ENCODE data around the gene CASKIN1. TPM values are rescaled to one million over a fixed set of nuclear protein-coding genes. Genes with fewer than 3 reads are reported as not detected.

CASKIN1 gene
- total RNA-seq, 1 experiment from 2014 or later: 7.9 TPM

- no peak overlapping the region for H3T11ph ChIP-seq (ENCODE audit: low read length)
- no peaks in the 10 kb centered on the region for H3K9me3 ChIP-seq (ENCODE audit: control insufficient read depth, low read depth, low read length)
- H3K23me2 ChIP-seq (ENCODE audit: insufficient read length, low read depth, low read length, poor library complexity, severe bottlenecking): peaks cover 12% of the 10 kb centered on the region
- no CpG with 5 or more reads among the region's 23 CpGs for WGBS (ENCODE audit: extremely low coverage, insufficient read length, low lambda C conversion rate)
- no peak overlapping the region for H3K9ac ChIP-seq (ENCODE audit: extremely low read depth, insufficient read length, low read length)
- H3K56ac ChIP-seq (ENCODE audit: insufficient read length, low read depth, low read length): no peak overlapping the region
- no peaks in the 10 kb centered on the region for H3K79me2 ChIP-seq (ENCODE audit: insufficient read depth, low read length)
- H2AFZ ChIP-seq (ENCODE audit: low read length): no peak overlapping the region
- H3K4me3 Mint-ChIP-seq: peak overlapping the region; percentile 76 to 84
- DNase-seq: no peak
- H3K9me3 Mint-ChIP-seq: peaks cover 0 to 9% of the 10 kb centered on the region in 2 experiments; a peak in 1 of 5 replicates
- TF ChIP-seq, protein P1, sequence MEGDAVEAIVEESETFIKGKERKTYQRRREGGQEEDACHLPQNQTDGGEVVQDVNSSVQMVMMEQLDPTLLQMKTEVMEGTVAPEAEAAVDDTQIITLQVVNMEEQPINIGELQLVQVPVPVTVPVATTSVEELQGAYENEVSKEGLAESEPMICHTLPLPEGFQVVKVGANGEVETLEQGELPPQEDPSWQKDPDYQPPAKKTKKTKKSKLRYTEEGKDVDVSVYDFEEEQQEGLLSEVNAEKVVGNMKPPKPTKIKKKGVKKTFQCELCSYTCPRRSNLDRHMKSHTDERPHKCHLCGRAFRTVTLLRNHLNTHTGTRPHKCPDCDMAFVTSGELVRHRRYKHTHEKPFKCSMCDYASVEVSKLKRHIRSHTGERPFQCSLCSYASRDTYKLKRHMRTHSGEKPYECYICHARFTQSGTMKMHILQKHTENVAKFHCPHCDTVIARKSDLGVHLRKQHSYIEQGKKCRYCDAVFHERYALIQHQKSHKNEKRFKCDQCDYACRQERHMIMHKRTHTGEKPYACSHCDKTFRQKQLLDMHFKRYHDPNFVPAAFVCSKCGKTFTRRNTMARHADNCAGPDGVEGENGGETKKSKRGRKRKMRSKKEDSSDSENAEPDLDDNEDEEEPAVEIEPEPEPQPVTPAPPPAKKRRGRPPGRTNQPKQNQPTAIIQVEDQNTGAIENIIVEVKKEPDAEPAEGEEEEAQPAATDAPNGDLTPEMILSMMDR (conservative IDR thresholded peaks at IDR 0.05): no peak
- H2BK15ac ChIP-seq (ENCODE audit: low read depth, low read length): no peak overlapping the region; the same call in 1 of the 2 replicates
- no peak overlapping the region for H4K8ac ChIP-seq (replicated peaks; ENCODE audit: insufficient read length, low read depth, low read length)
- no peak overlapping the region for H4K91ac ChIP-seq (ENCODE audit: insufficient read length, low read depth, low read length)
- no peak overlapping the region for H2BK5ac ChIP-seq (ENCODE audit: insufficient read length, low read length)
- H3K4me2 ChIP-seq (ENCODE audit: insufficient read depth, insufficient read length, low read length): no peak overlapping the region
- H4K5ac ChIP-seq (ENCODE audit: insufficient read length, low read depth, low read length): no peak overlapping the region
- no peaks in the 10 kb centered on the region for H4K20me1 ChIP-seq (ENCODE audit: control insufficient read depth, insufficient read depth, insufficient read length)
- H3K27ac ChIP-seq (ENCODE audit: insufficient read length, low read depth, low read length): no peak overlapping the region
- H2BK120ac ChIP-seq (ENCODE audit: low read depth, low read length, poor library complexity, severe bottlenecking): no peak overlapping the region
- H3K27me3 ChIP-seq (ENCODE audit: insufficient read depth, low read length): no peaks in the 10 kb centered on the region
- no peak overlapping the region for H2AK5ac ChIP-seq (ENCODE audit: insufficient read length, low read length)
- no peak overlapping the region for H3K4ac ChIP-seq (ENCODE audit: low read depth, low read length)
- peaks cover 16% of the 10 kb centered on the region for H3K27me3 Mint-ChIP-seq (ENCODE audit: low read depth)
- no peak overlapping the region; the same call in 1 of the 2 replicates for H3K14ac ChIP-seq (ENCODE audit: insufficient read depth, low read length)
- H3K27ac Mint-ChIP-seq: no peak overlapping the region
- H3K4me1 ChIP-seq (ENCODE audit: insufficient read depth, low read length): no peaks in the 10 kb centered on the region; the same call in 1 of the 2 replicates
- no peak overlapping the region for H3K23ac ChIP-seq (ENCODE audit: insufficient read length, low read depth, low read length)
- no peak overlapping the region for H2BK20ac ChIP-seq (ENCODE audit: low read depth, low read length, poor library complexity, severe bottlenecking)
- H3K36me3 Mint-ChIP-seq (ENCODE audit: insufficient read depth in 1 of 3, low read depth in 3 of 3): peaks cover 7 to 32% (median 31%) of the 10 kb centered on the region in 3 experiments; a peak in 6 of 7 replicates
- H2BK12ac ChIP-seq (ENCODE audit: insufficient read length, low read depth, low read length): no peak overlapping the region
- H3K4me1 Mint-ChIP-seq: peaks cover 8 to 9% of the 10 kb centered on the region in 2 experiments
- H3K79me1 ChIP-seq (ENCODE audit: insufficient read depth, low read depth, low read length, poor library complexity, severe bottlenecking): no peaks in the 10 kb centered on the region
- no peak overlapping the region for H3K18ac ChIP-seq (ENCODE audit: insufficient read length, low read depth, low read length)
These were observed 10.5 kb upstream of the CASKIN1 start for GRCh38 chr16:2206780-2207433.

Data from H9 (cell line).